Activated CD8-positive, alpha-beta T cell treated with anti-CD3 and anti-CD28 coated beads for 36 hours (primary cell): Measurements from ENCODE around the gene ITGAD. TPM values are rescaled to one million over a fixed set of nuclear protein-coding genes. Genes with fewer than 3 reads are reported as not detected.

Experiments used
- ATAC-seq: fragments of 200-7000 bp; cut with Tn5 transposase; one replicate; pipeline ENCODE4 v1.10.0; 2021; ENCODE audit warnings: mild to moderate bottlenecking, moderate library complexity
- CTCF ChIA-PET: fragments of 350-600 bp; sonication (Branson Sonifier 250); formaldehyde crosslinking; loops from one replicate; lab custom pipeline; 2021; ENCODE audit warnings: antibody characterized with exemption; lab: Charles Lee
- POLR2A ChIA-PET: fragments of 350-600 bp; sonication (Branson Sonifier 250); formaldehyde crosslinking; loops from one replicate; lab custom pipeline; 2021; ENCODE audit warnings: antibody characterized with exemption; lab: Charles Lee
- DNase-seq: peaks from one replicate; pipeline ENCODE4 v3.0.0-alpha.2; 2020
- H3K27ac Mint-ChIP-seq: one replicate; pipeline ENCODE4 v1.8.0; 2021; ENCODE audit warnings: mild to moderate bottlenecking, mixed read lengths
- H3K27me3 Mint-ChIP-seq: one replicate; pipeline ENCODE4 v1.8.0; 2021; ENCODE audit warnings: mixed read lengths
- H3K36me3 Mint-ChIP-seq: one replicate; pipeline ENCODE4 v1.8.0; 2021; ENCODE audit warnings: low read depth, mixed read lengths
- H3K4me1 Mint-ChIP-seq: one replicate; pipeline ENCODE4 v1.8.0; 2021; ENCODE audit warnings: low read depth, mixed read lengths
- H3K4me3 Mint-ChIP-seq: one replicate; pipeline ENCODE4 v1.8.0; 2021; ENCODE audit warnings: mild to moderate bottlenecking, moderate library complexity, mixed read lengths
- H3K9me3 Mint-ChIP-seq: one replicate; pipeline ENCODE4 v1.8.0; 2021; ENCODE audit warnings: mixed read lengths
- intact Hi-C: fragments of 100-400 bp; cut with micrococcal nuclease; formaldehyde crosslinking; loops from one replicate; pipeline ENCODE4 v1.10.0; 2022
- total RNA-seq, 2 experiments: library from RNA; stranded (reverse); gene quantifications; one replicate each; pipeline ENCODE4 v1.2.3, GENCODE V29; 2021
- TF ChIP-seq, protein P1 (sequence below): fragments of 200-600 bp; IDR thresholded peaks from one replicate; pipeline ENCODE4 v1.8.0; 2022; ENCODE audit warnings: antibody characterized with exemption, mild to moderate bottlenecking

The ITGAD gene
- total RNA-seq, 2 experiments from 2014 or later: not detected

DNA sequence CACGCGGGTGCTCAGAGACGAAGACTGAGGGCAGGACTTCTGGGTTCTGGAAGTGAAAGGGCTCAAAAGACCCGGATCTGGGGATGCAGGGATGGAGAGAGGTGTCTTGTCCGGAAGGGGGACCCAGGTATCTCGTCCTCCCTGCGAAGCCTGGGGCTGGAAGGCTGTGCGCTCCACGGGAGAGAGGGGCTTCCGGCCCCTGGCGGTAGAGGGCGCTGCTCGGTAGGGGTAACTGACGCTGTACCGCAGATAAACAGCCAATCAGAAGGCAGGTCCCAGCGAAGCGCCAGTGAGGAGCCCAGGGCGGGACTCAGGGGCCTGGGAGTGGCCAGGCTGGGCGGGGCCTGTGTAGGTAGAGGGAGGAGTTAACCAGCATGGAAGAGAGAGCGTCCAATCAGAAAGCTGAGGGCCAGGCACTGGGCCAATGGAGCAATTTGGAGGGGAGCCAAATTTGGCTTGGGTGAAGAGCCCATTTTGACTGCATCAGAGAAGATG is 79.6 kb downstream of the ITGAD start:
- Mint-ChIP-seq H3K4me3 (peak overlapping the region; percentile 60), H3K27ac (no peak overlapping the region), H3K27me3 (peaks cover 19% of the 10 kb centered on the region), H3K36me3 (no peaks in the 10 kb centered on the region), H3K9me3 (no peaks in the 10 kb centered on the region), H3K4me1 (peaks cover 16% of the 10 kb centered on the region)
- DNase-seq: peak; percentile 67
- ChIA-PET POLR2A (no interaction called here), CTCF (interaction anchor here (10.2 kb wide), 1 partner anchor 14 kb away, joined by 70 read pairs; the partner anchor contains the start of gene ARMC5)
- ATAC-seq: peak; percentile 61
- intact Hi-C loops: no loop called here
- TF ChIP-seq, protein P1, sequence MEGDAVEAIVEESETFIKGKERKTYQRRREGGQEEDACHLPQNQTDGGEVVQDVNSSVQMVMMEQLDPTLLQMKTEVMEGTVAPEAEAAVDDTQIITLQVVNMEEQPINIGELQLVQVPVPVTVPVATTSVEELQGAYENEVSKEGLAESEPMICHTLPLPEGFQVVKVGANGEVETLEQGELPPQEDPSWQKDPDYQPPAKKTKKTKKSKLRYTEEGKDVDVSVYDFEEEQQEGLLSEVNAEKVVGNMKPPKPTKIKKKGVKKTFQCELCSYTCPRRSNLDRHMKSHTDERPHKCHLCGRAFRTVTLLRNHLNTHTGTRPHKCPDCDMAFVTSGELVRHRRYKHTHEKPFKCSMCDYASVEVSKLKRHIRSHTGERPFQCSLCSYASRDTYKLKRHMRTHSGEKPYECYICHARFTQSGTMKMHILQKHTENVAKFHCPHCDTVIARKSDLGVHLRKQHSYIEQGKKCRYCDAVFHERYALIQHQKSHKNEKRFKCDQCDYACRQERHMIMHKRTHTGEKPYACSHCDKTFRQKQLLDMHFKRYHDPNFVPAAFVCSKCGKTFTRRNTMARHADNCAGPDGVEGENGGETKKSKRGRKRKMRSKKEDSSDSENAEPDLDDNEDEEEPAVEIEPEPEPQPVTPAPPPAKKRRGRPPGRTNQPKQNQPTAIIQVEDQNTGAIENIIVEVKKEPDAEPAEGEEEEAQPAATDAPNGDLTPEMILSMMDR: peak; percentile 61

DNA sequence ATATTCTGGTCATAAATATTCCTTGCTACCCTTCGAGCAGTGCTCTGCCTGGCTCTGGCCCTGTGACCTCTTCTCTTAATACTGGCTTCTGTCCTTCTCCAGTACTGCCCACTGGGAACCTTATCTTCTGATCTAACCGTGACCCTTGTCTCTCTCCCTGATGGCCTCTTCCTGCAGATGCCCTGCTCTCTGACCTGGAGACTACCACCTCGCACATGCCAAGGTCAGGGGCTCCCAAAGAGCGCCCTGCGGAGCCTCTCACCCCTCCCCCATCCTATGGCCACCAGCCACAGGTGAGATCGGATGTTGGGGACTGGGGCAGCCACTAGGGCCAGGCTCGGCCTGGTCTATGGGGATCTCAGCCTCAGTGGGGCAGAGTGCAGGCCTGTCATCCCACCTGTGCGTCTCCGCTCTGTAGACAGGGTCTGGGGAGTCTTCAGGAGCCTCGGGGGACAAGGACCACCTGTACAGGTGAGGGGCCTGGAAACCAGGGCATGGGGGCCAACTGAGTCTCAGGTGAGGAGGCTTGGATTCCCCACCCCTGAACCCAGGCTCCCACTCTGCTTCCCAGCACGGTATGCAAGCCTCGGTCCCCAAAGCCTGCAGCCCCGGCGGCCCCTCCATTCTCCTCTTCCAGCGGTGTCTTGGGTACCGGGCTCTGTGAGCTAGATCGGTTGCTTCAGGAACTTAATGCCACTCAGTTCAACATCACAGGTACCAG is 80.3 kb downstream of the ITGAD start:
- Mint-ChIP-seq H3K4me3 (no peak overlapping the region), H3K4me1 (peaks cover 19% of the 10 kb centered on the region), H3K27me3 (peaks cover 19% of the 10 kb centered on the region), H3K27ac (no peak overlapping the region), H3K9me3 (no peaks in the 10 kb centered on the region), H3K36me3 (no peaks in the 10 kb centered on the region)
- DNase-seq: no peak
- POLR2A ChIA-PET: no interaction called here
- intact Hi-C loops: no loop called here
- no peak for ATAC-seq
- CTCF ChIA-PET: interaction anchor here (10.2 kb wide), 1 partner anchor 14 kb away, joined by 70 read pairs; the partner anchor contains the start of gene ARMC5
- TF ChIP-seq, protein P1: no peak

DNA sequence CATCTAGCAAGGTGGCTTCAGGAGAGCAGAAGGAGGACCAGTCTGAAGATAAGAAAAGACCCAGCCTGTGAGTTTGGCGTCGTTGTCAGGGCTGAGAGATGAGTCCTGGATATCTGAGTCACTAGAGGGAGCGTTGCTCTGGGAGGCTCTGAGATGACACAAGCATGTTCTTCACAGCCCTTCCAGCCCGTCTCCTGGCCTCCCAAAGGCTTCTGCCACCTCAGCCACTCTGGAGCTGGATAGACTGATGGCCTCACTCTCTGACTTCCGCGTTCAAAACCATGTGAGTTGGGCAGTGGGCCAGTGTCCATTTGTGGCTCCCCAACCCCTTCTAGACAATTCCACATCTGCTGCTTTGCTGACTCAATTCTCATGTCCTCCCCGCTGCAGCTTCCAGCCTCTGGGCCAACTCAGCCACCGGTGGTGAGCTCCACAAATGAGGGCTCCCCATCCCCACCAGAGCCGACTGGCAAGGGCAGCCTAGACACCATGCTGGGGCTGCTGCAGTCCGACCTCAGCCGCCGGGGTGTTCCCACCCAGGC is 81.1 kb downstream of the ITGAD start:
- Mint-ChIP-seq H3K27ac (no peak overlapping the region), H3K4me1 (peaks cover 19% of the 10 kb centered on the region), H3K27me3 (peaks cover 19% of the 10 kb centered on the region), H3K36me3 (no peaks in the 10 kb centered on the region), H3K9me3 (no peaks in the 10 kb centered on the region), H3K4me3 (no peak overlapping the region)
- intact Hi-C loops: no loop called here
- TF ChIP-seq, protein P1: no peak
- DNase-seq (no peak), ATAC-seq (no peak)
- ChIA-PET POLR2A (interaction anchor here (0.9 to 4.2 kb wide), 3 partner anchors 14 to 34 kb away, joined by 3 to 16 read pairs (median 6); partner anchors contain the start of gene RUSF1), CTCF (interaction anchor here (0.6 to 10.2 kb wide), 2 partner anchors 15 to 163 kb away, joined by 3 to 70 read pairs; partner anchors contain the start of gene ARMC5)

DNA sequence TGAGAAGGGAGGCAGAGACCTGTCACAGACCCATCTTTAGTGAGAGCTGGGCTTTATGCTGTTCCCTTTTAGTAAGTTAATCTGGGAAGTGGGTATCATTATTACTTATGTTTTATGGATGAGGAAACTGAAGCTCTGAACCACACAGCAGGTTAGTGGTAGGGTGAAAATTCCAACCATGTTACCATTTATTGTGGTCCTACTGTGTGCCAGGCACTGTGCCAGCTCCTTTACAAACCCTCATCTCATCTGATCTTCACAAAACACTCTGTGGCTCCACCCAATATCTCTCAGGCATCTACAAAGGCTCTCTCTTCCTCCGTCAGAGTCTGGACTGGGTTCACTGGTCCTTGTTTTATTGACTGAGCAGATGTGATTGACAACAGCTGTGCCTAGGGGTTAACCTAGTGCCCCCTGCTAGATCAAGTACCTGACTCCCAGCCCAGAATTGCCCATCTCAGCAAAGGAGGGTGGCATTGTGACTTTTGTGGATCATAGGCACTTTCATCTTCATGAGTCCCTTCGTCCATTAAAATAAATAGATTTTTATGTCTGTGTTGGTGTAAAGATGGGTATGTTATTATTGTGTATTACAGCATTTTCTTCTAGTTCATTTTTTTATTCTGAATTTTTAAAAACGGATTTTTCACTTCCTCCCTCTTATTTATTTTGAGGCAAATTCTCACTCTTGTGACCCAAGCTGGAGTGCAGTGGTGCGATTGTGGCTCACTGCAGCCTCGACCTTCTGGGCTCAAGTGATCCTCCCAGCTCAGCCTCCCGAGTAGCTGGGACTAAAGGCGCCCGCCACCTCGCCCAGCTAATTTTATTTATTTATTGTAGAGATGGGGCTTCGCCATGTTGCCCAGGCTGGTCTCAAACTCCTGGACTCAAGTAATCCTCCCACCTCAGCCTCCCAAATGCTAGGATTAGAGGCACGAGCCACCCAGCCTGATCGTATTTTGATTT is 81.9 kb downstream of the ITGAD start:
- H3K4me1 Mint-ChIP-seq: peaks cover 19% of the 10 kb centered on the region
- H3K27me3 Mint-ChIP-seq: peaks cover 19% of the 10 kb centered on the region
- no peaks in the 10 kb centered on the region for H3K9me3 Mint-ChIP-seq
- H3K27ac Mint-ChIP-seq: no peak overlapping the region
- intact Hi-C loops: no loop called here
- POLR2A ChIA-PET: interaction anchor here (0.9 to 4.2 kb wide), 4 partner anchors 13 to 33 kb away, joined by 3 to 16 read pairs (median 5); partner anchors contain the start of gene RUSF1
- TF ChIP-seq, protein P1: no peak
- ATAC-seq: no peak
- no peak for DNase-seq
- H3K36me3 Mint-ChIP-seq: no peaks in the 10 kb centered on the region
- no peak overlapping the region for H3K4me3 Mint-ChIP-seq
- CTCF ChIA-PET: interaction anchor here (0.6 to 10.2 kb wide), 3 partner anchors 12 to 164 kb away, joined by 3 to 70 read pairs (median 3); partner anchors contain the start of gene ARMC5
